Fibroblast of skin of left biceps (primary cell): ENCODE measurements around the gene SEPTIN11.
"Not testable (repeated sequence)": the region's sequence is repeated elsewhere in the genome, so short reads cannot be mapped to it uniquely, and the experiment has no call there.

ENCODE experiments used
- DNase-seq, 2 experiments: peaks; one replicate each; pipeline ENCODE4 v3.0.0-alpha.2; 2013; ENCODE audit warnings: low read depth in 2 of 2

Gene SEPTIN11

DNA sequence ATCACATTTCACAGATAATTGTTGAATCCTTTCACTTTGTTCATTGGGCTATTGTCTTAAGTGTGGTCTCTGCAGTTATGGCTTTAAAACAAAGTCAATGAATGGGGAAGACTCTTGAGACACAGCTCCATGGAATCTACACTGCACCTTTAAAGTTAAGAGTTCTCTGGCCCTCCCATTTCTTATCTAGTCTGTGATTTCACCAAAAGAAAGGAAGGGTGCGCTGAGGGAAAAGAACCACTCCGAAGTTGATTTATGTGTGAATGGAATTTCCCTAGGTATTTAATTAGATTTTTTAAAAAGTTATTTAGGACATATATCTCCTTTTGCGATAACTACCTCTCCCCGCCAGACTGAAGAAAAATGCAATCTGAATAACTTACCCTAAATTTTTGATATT, 2.5 kb downstream of the SEPTIN11 start:
- DNase-seq, result no peak

GRCh38 chr4:76952656-76953582, 3.4 kb downstream of the SEPTIN11 start:
- DNase-seq, result no peak

GRCh38 chr4:76953956-76954355, 4.4 kb downstream of the SEPTIN11 start:
- DNase-seq, result no peak

- DNase-seq, result no peak
Observed at GRCh38 chr4:76954489-76954888, 4.9 kb downstream of the SEPTIN11 start.

- no peak for DNase-seq
Observed at GRCh38 chr4:76955182-76955581, 5.6 kb downstream of the SEPTIN11 start.

DNA sequence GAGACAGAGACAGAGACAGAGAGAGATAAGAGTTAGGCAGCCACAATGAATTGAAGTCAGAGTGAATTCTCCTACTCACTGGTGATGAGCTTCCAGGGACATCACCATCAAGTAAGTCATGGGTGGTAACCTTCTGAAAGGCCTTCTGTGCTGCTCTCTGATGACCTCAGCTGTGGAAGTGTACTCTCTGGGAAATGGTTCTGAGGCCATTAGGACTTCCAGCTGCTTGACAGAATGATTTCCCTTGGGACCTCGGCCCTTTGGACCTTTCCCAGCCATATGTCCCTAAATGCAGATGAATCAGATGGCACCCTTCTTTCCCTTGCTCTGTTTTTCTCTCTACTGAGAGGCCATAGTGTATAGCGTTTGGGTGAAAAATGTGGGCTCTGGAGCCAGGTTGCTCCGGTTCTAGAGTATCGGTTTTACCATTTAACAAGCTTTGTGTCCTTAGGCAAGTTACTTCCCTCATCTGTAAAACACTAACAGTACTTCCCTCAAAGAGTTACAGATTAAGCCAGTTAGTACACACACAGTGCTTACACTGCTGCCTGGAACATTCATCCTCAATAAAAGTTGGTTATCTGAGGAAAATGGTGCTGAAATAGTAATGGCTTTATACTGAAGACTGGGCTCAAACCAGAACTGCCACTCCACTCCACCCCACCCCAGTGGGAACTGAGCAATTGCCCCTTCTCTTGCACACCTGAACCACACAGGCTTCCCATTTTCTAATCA, 7.6 kb downstream of the SEPTIN11 start:
- DNase-seq, result no peak

- DNase-seq, result no peak
Observed at GRCh38 chr4:76958891-76959290, 9.3 kb downstream of the SEPTIN11 start.

- no peak for DNase-seq
Observed at GRCh38 chr4:76960014-76960413, 10.5 kb downstream of the SEPTIN11 start.

DNA sequence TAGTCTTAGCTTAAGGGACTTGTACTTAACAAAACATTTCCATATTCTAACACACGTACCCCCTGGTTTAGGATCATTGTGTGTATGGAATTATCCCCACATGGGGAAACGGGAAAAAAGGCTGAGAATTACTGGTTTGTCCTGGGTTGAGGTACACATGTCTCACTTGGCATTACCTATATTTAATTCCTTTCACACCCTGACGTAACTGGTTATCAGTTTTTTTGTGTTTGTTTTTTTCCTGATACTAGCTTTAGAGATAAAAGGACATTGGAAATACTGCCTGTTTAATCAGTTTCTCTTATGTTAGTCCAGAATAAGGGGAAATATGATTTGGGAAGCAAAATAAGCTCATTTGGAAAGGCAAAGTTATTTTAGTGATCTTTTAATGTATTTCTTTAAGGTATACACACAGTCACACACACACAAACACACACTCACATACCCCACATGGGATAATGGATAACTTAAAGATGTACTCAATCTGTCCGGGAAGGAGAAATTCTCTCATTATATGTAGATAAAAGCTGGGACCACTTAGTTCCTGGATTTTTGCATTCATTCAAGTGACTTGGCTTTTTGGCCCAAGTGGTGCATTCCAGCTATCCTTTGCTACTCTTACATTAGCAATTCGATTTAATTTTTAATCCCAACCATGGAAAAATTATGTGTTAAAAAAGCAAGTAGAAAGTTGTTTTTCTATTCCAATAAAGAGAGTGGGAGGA, 13.0 kb downstream of the SEPTIN11 start:
- DNase-seq, result no peak

DNA sequence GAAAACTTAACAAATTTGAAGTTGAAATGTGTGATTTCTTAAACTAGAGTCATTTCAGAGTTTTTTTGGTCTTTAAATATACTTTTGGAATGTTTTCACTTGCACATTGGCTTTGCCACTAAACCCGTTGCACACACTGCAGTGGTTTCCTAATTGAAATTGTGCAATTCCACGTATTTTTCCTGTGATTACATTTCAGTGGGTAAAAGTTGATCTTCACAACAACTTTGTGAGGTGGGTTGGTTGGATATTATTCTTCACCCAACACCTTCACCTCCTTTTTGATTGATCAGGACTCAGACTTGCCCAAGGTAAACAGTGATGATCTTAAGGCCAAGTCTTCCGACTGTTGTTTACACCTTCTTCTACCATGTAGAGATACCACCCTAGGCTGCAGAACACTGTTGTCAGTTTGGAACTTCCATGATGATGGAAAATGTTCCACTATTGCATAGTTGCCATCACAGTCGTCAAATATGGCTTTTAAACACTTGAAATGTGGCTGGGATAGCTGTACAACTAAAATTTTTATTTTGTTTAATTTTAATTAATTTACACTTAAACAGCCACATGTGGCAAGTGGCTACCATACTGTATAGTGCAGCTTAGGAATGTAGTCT, 13.7 kb downstream of the SEPTIN11 start:
- DNase-seq, result no peak

- DNase-seq, result not testable (repeated sequence)
Observed at GRCh38 chr4:76963927-76964326, 14.4 kb downstream of the SEPTIN11 start.

DNA sequence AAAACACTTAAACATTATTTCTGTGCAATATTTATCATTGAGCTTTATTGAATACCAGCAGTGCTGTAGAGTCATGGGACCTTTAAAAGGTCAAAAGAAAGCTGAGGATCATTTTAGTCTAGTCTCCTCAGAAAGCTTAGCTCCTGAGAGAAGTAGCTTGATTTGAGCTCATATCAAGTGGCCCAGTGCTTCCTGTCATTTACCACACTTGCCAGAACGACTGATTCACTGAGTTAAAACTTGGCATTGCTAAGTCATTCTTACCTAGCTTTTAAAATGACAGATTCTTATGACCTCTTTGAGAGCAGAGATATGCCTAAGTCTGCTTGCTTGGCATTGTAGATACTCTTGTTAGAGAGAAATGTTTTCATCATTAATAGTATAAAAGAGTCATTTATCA, 15.2 kb downstream of the SEPTIN11 start:
- DNase-seq, result no peak

- DNase-seq, result no peak
Observed at GRCh38 chr4:76965866-76966579, 16.5 kb downstream of the SEPTIN11 start.

GRCh38 chr4:76968937-76969336, 19.4 kb downstream of the SEPTIN11 start:
- no peak for DNase-seq

GRCh38 chr4:76969495-76969894, 19.9 kb downstream of the SEPTIN11 start:
- DNase-seq, result no peak

DNA sequence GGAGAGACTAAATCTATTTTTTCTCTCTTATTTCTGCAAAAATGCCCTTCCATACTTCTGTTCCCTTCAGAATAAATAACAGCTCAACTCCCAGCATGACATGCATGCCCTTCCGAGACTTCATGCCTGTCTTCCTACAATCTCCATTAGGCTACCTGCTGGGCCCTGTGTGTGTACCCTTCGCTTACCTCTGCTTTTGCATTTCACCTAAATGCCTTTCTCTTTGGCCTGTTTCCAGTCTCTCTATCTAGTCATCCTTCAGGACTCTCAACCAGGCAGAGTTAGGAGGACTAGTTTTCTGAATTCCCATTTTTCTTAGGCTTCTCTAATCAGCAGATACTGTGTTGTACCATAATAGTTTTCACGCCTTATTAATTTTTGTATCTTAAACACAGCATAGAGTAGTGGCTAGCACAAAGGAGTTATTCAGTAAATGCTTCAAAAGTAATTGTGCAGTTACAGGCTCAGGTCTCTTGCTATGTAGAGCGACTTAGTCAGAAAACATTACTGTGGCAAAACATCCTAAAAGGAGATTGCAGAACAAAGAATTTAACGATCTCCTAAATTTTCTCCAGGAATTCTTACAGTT, 20.5 kb downstream of the SEPTIN11 start:
- DNase-seq, result no peak

DNA sequence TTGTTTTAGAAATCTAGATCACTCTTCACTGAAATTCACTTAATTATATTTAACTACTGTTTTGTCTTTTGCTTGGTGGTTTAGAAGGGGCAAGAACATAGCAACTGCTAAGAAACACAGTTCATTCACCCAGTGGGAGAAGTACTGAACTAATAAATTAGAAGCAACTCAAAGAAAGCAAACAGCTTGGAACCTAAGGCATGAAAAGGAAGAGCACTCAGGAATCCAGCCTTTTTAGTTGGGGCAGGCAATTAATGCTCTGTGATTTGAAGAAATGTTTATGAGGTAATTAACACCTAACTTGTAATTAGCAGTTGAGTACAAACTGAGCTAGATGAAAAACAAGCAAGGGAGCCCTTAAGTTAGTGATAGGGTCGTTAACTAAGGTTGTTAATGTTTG, 22.8 kb downstream of the SEPTIN11 start:
- no peak for DNase-seq

GRCh38 chr4:76974150-76974549, 24.6 kb downstream of the SEPTIN11 start:
- no peak for DNase-seq

- no peak for DNase-seq
Observed at GRCh38 chr4:76977113-76977512, 27.6 kb downstream of the SEPTIN11 start.

GRCh38 chr4:76977736-76978350, 28.3 kb downstream of the SEPTIN11 start:
- DNase-seq, result peak; percentile 53 to 54
